DOHH2 (cell line): ENCODE results near the gene DAAM1.

ENCODE experiments used
- H3F3A ChIP-seq: fragments of 200-600 bp; sonication (generic), shearing (Covaris generic); 2 replicates; pipeline ENCODE4 v1.6.0; 2016; ENCODE audit warnings: antibody characterized with exemption, mild to moderate bottlenecking; ENCODE audit not compliant: control insufficient read depth, insufficient read depth
- H3K27ac ChIP-seq: fragments of 200-600 bp; sonication (generic); 2 replicates; pipeline ENCODE4 v1.5.1; 2014; ENCODE audit warnings: low read depth, mild to moderate bottlenecking, low read length, moderate library complexity
- H3K27me3 ChIP-seq: fragments of 200-600 bp; sonication (generic); 2 replicates; pipeline ENCODE4 v1.6.1; 2014; ENCODE audit warnings: mild to moderate bottlenecking, low read length, mixed read lengths; ENCODE audit not compliant: control insufficient read depth
- H3K36me3 ChIP-seq: fragments of 200-600 bp; sonication (generic); 2 replicates; pipeline ENCODE4 v1.6.1; 2014; ENCODE audit warnings: mild to moderate bottlenecking, low read length, moderate library complexity, mixed read lengths; ENCODE audit not compliant: control insufficient read depth
- H3K4me1 ChIP-seq: fragments of 200-600 bp; sonication (generic); 2 replicates; pipeline ENCODE4 v1.6.1; 2014; ENCODE audit warnings: mild to moderate bottlenecking, low read length, mixed read lengths; ENCODE audit not compliant: control insufficient read depth
- H3K4me2 ChIP-seq: fragments of 200-600 bp; sonication (generic); 2 replicates; pipeline ENCODE4 v1.6.0; 2014; ENCODE audit warnings: mild to moderate bottlenecking, low read length, moderate library complexity
- H3K4me3 ChIP-seq: fragments of 200-600 bp; sonication (generic); 2 replicates; pipeline ENCODE4 v1.5.1; 2014; ENCODE audit warnings: mild to moderate bottlenecking, low read length, mixed read lengths
- H3K79me2 ChIP-seq: fragments of 200-600 bp; sonication (generic); 2 replicates; pipeline ENCODE4 v1.6.1; 2014; ENCODE audit warnings: mild to moderate bottlenecking, low read length, mixed read lengths; ENCODE audit not compliant: control insufficient read depth
- H3K9me2 ChIP-seq: fragments of 200-600 bp; sonication (generic); replicated peaks from 2 replicates; pipeline ENCODE4 v1.6.1; 2014; ENCODE audit warnings: mild to moderate bottlenecking, low read length, mixed read lengths; ENCODE audit not compliant: control insufficient read depth
- H3K9me3 ChIP-seq: fragments of 200-600 bp; sonication (generic); 2 replicates; pipeline ENCODE4 v1.6.1; 2014; ENCODE audit warnings: antibody characterized with exemption, low read length, mixed read lengths; ENCODE audit not compliant: control insufficient read depth, insufficient read depth
- H4K20me1 ChIP-seq: fragments of 200-600 bp; sonication (generic); 2 replicates; pipeline ENCODE4 v1.6.0; 2014; ENCODE audit warnings: low read depth, mild to moderate bottlenecking, antibody characterized with exemption, low read length, moderate library complexity; ENCODE audit not compliant: control insufficient read depth, insufficient read depth
- EZH2phosphoT487 ChIP-seq: fragments of 200-600 bp; sonication (generic); IDR thresholded peaks from 2 replicates; pipeline ENCODE4 v1.6.1; 2017; ENCODE audit warnings: borderline replicate concordance, mild to moderate bottlenecking, antibody characterized with exemption, low read length, moderate library complexity, mixed read lengths
- TF ChIP-seq, protein P1 (sequence below): fragments of 200-600 bp; sonication (generic); IDR thresholded peaks from one replicate; pipeline ENCODE4 v1.5.1; 2014; ENCODE audit warnings: antibody characterized with exemption, mild to moderate bottlenecking, low read depth, low read length; ENCODE audit not compliant: poor library complexity, severe bottlenecking

Gene DAAM1

DNA sequence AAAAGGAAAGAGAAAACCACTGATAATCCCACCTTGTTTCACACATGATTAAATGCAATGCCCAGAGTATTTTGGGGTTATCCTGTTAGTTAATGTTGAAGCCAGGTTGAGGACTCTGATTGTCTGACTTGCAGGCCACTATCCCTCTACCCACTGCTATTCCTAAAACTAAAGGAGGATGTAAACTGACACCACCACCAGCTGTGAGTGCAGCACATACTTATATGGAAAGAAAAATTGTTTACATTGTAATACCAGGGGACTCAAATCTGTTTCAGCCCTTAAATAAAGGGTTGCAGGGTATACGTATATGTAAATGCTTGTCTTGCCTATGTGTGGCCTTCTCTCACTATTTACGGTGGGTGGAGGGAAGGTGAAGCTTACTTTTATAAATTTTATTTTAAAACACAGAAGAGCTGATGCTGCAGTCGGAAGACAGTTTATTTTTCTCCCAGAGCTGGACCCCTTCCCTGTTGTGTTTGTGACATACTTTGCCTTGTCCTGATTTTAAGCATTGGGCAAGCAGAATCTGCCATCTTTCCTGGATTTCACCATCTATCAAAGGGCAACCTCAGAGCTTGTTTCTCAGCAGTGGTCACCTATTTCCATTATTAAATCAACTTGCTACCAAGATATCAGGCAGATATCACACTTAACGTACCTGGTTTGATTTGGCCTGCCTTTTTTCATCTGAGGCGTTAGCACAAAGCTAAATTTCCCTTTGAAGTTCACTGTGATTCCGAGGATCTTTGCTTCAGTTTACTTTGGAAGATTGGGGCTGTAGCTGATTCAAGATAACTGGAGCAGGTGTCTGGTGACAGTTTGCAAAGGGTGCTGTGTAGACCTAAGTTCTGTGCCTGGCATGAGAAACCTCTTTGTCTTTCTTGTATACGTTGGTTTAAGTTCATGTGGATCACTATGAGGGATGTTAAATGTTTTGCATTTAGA, 25.2 kb downstream of the DAAM1 start:
- Histone ChIP-seq H3K36me3 (peaks cover 3% of the 10 kb centered on the region), H3K4me2 (no peak overlapping the region), H4K20me1 (no peaks in the 10 kb centered on the region), H3K27me3 (no peaks in the 10 kb centered on the region), H3K4me1 (peaks cover 60% of the 10 kb centered on the region), H3K79me2 (peaks cover 100% of the 10 kb centered on the region), H3K4me3 (no peak overlapping the region), H3K27ac (no peak overlapping the region), H3K9me3 (no peaks in the 10 kb centered on the region), H3K9me2 (no peaks in the 10 kb centered on the region), H3F3A (no peaks in the 10 kb centered on the region)
- no peak for TF ChIP-seq EZH2phosphoT487
- TF ChIP-seq, protein P1, sequence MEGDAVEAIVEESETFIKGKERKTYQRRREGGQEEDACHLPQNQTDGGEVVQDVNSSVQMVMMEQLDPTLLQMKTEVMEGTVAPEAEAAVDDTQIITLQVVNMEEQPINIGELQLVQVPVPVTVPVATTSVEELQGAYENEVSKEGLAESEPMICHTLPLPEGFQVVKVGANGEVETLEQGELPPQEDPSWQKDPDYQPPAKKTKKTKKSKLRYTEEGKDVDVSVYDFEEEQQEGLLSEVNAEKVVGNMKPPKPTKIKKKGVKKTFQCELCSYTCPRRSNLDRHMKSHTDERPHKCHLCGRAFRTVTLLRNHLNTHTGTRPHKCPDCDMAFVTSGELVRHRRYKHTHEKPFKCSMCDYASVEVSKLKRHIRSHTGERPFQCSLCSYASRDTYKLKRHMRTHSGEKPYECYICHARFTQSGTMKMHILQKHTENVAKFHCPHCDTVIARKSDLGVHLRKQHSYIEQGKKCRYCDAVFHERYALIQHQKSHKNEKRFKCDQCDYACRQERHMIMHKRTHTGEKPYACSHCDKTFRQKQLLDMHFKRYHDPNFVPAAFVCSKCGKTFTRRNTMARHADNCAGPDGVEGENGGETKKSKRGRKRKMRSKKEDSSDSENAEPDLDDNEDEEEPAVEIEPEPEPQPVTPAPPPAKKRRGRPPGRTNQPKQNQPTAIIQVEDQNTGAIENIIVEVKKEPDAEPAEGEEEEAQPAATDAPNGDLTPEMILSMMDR: no peak

DNA sequence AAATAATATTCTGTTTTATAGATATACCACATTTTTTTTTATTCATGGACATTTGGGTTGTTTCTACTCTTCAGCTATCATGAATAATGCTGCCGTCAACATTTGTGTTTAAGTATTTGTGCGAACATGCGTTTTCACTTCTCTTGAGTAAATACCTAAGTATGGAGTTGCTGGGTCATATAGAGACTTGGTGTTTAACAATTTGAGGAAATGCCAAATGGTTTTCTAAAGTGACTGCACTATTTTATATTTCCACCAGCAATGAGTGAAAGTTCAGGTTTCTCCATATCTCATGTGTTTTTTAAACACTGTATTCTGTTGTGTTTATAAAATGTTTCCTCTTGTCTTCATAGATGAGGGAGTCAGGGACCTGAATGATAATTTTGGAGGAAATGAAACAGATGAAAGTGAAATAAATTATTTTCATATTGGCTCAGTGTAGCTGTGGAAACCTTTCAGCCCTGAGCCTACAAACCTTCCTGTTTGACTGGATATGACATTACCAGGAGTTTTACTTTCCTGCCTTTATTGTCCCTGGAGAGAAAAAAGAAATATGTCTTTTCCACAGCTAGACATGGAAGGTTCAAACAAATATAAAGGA, 26.3 kb downstream of the DAAM1 start:
- Histone ChIP-seq H3K79me2 (peaks cover 100% of the 10 kb centered on the region), H3K27ac (no peak overlapping the region), H3K36me3 (peaks cover 6% of the 10 kb centered on the region), H3K27me3 (no peaks in the 10 kb centered on the region), H3K4me3 (no peak overlapping the region), H3K9me2 (no peaks in the 10 kb centered on the region), H3K4me2 (no peak overlapping the region), H4K20me1 (no peaks in the 10 kb centered on the region), H3F3A (no peaks in the 10 kb centered on the region), H3K9me3 (no peaks in the 10 kb centered on the region), H3K4me1 (peaks cover 56% of the 10 kb centered on the region)
- TF ChIP-seq, protein P1: no peak
- no peak for TF ChIP-seq EZH2phosphoT487

DNA sequence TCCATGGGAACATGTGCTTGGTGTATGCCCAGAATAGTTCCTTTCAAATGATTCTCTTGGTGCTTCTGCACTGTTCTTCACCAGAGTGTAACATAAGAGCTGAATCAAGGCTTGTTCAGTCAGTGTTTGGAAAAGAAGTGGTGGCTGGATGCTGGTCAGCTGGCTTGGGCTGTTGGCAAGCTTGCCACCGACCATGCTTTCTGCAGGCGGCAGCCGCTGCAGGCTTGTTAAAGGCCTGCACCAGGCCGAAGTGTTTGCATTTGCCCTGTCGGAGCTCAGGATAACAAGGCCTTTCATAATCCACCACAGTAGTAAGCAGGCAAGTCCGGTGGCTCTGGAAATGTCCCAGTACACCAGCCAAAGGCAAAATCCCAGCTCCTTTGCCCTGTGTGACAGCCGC, 26.9 kb downstream of the DAAM1 start:
- Histone ChIP-seq H3K27me3 (no peaks in the 10 kb centered on the region), H3K27ac (no peak overlapping the region), H3K79me2 (peaks cover 100% of the 10 kb centered on the region), H3K9me3 (no peaks in the 10 kb centered on the region), H3K36me3 (peaks cover 6% of the 10 kb centered on the region), H3K4me1 (peaks cover 51% of the 10 kb centered on the region), H3F3A (no peaks in the 10 kb centered on the region), H3K4me2 (no peak overlapping the region), H4K20me1 (no peaks in the 10 kb centered on the region), H3K4me3 (no peak overlapping the region), H3K9me2 (no peaks in the 10 kb centered on the region)
- TF ChIP-seq, protein P1: no peak
- TF ChIP-seq EZH2phosphoT487: no peak
